Omental fat pad (tissue), 4 donors: ENCODE data around the gene PFDN5. TPM values are rescaled to one million over a fixed set of nuclear protein-coding genes. Genes with fewer than 3 reads are reported as not detected.
"Not testable (repeated sequence)": the region's sequence is repeated elsewhere in the genome, so short reads cannot be mapped to it uniquely, and the experiment has no call there.

Source experiments
- ATAC-seq: fragments of 150-250 bp; one replicate; pipeline ENCODE4 v1.9.1; 2016; ENCODE audit warnings: mild to moderate bottlenecking, moderate library complexity; ENCODE audit not compliant: low FRiP score
- DNase-seq: peaks from one replicate; pipeline ENCODE4 v3.0.0-alpha.2; 2019; ENCODE audit warnings: low spot score
- total RNA-seq, 4 donors: library from RNA; depleted of rRNA; stranded (reverse); fragments of >200 nt; gene quantifications; one replicate each; pipeline ENCODE4 v1.1.0, GENCODE V29; 2016
- TF ChIP-seq, protein P1 (sequence below), 3 donors: fragments of 450-650 bp; IDR thresholded peaks; one replicate each; pipeline ENCODE4 v1.5.1; 2016 to 2017; ENCODE audit warnings: antibody characterized with exemption in 3 of 3, mild to moderate bottlenecking in 3 of 3, moderate library complexity in 2 of 3

The PFDN5 gene
- total RNA-seq, 4 donors from 2014 or later, result 527 to 674 (median 592) TPM

DNA sequence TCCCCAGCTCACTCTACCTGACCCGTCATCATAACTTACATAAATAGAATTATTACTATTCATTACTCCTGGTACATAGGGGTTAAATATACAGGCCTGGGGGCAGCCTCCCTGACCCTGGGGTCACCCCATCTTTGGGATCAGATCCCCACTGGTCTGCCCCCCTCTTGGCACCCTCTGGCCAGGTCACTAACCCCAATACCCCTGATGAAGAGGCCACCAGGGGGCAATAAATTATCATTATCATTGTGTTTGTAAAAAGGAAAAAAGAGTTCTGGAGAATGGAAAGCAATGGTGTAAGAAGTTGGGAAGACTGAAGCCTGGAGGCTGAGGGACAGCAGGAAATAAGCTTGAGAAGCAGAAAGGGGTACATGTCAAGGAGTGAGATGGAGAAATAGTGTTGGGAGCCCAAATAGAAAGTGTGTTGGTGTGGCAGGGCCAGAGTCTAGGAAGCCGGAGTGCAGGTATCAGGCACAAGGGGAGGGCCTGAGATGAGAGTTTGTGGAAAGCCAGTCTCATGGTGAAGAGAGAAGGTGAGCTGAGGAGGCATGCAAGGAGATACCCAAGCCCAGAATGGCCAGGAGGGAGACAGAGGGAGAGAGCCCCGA lies 32.2 kb downstream of the PFDN5 start:
- ATAC-seq (no peak), DNase-seq (no peak)
- TF ChIP-seq, protein P1, sequence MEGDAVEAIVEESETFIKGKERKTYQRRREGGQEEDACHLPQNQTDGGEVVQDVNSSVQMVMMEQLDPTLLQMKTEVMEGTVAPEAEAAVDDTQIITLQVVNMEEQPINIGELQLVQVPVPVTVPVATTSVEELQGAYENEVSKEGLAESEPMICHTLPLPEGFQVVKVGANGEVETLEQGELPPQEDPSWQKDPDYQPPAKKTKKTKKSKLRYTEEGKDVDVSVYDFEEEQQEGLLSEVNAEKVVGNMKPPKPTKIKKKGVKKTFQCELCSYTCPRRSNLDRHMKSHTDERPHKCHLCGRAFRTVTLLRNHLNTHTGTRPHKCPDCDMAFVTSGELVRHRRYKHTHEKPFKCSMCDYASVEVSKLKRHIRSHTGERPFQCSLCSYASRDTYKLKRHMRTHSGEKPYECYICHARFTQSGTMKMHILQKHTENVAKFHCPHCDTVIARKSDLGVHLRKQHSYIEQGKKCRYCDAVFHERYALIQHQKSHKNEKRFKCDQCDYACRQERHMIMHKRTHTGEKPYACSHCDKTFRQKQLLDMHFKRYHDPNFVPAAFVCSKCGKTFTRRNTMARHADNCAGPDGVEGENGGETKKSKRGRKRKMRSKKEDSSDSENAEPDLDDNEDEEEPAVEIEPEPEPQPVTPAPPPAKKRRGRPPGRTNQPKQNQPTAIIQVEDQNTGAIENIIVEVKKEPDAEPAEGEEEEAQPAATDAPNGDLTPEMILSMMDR (IDR thresholded peaks at IDR 0.05), result no peak

DNA sequence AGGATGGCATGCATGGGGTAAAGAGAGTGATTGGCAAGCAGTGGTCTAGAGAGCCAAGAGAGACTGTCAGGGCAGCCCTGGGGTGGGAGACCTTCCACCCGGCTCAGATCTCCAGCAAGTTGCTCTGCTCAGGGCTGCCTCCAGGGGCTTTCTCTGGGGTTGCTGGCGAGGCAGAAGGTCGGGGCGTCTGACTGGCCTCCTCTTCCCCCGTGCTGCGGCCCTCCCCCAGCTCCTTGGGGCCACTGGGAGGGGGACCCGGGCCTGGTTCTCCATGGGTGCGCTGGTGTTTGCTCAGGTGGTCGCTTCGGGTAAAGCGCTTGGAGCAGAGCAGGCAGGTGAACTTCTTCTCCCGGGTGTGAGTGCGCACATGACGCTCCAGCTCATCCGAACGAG lies 32.7 kb downstream of the PFDN5 start:
- ATAC-seq (no peak), DNase-seq (no peak)
- TF ChIP-seq, protein P1 (IDR thresholded peaks at IDR 0.05), result no peak

DNA sequence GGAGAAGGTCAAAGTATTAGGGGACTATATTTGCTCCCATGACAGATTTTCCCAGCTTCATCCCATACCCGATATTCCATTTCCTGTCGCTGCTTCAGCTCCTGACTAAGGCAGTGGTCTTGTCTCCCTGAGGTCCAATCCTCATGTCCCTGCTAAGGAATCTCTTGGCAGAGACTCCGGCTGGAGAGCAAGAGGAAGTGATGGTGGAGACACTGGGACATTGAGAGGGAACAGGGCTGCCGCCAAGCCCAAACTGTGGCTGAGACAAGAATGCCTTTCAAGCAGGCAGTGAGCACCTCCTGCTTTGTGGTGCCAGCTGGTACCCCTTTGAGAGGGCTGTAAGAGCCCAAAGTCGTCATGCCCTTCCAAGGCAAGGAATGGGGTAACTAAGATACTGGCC lies 35.3 kb downstream of the PFDN5 start:
- DNase-seq (no peak), ATAC-seq (no peak)
- TF ChIP-seq, protein P1 (IDR thresholded peaks at IDR 0.05), result no peak

DNA sequence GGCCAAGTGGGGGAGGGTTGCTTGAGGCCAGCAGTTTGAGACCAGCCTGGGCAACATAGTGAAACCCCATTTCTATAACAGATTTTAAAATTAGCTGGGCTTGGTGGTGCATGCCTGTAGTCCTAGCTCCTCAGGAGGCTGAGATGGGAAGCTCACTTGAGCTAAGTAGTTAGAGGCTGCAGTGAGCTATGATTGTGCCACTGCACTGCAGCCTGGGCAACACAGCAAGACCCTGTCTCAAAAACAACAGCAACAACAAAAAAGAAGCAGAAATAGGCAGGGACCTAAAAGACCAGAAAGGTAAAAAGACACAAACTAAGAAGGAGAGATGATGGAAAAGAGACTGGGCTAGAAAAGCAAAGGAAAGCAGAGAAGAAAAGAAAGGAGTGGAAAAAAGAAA lies 37.0 kb downstream of the PFDN5 start:
- DNase-seq, result not testable (repeated sequence)

DNA sequence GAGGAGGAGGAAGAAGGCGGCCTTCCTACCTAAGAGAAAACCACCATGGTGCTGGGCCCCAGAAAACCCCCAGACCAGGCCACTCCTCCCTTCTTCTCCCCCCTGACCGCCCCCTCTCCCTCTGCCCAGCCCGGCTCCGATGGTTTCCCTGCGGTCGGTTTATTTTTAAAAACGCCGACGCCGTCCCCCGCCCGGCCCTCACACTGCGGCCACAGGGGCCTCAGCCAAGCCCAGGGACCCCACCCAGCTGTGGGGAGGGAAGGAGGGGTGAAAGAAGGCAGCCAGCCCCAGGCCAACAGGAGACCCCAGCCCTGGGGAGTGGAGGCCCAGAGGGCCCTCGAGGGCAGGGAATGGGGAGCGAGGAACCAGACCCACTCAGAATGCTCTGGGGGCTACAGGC lies 37.4 kb downstream of the PFDN5 start:
- TF ChIP-seq, protein P1 (IDR thresholded peaks at IDR 0.05), result no peak
- DNase-seq, result no peak
- no peak for ATAC-seq

More for the DNA sequence above, 37.0 kb downstream of the PFDN5 start:
- not testable (repeated sequence) for ATAC-seq

DNA sequence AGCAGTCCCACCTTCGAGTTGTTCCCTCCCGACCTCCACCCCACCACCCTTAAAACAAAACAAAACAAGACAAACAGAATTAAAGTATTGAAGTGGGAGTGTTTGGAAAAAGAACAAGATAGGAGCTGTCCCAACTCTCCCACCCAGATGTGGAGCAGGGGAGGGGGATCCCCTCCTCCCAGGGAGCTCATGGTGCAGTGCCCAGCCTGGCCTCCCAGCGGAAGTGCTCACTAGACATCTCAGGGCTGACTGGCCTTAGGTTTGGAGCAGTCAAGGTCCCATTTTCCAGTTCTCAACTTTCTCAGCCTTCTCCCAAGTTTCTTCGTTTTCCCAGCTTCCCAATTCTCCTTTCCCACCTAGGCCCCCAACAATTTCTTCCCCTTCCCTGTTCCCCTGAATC lies 37.9 kb downstream of the PFDN5 start:
- no peak for ATAC-seq
- TF ChIP-seq, protein P1 (IDR thresholded peaks at IDR 0.05), result no peak
- DNase-seq, result no peak

DNA sequence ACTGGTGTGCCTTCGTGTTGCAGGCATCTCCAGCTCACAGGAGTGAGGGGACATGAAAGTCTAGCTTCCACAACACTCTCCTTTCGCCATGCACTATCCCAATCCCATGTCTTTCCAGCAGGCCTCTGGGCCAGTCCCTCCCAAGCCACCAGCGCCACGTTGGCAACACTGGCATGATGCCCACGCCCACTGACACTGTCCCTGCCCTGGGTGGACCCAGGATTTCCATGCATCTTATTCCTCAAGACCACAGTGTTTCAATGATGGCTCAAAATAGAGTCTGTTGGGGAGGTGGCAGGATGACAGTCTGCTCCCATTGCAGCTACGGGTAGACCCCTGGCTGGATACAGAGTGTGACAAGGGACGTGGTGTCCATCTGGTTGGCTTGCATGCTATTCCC lies 38.5 kb downstream of the PFDN5 start:
- DNase-seq, result no peak
- TF ChIP-seq, protein P1 (IDR thresholded peaks at IDR 0.05), result no peak
- no peak for ATAC-seq
